ENCODE data around the gene CCDC34. TPM values are rescaled to one million over a fixed set of nuclear protein-coding genes. Genes with fewer than 3 reads are reported as not detected.
"Not testable (repeated sequence)": the region's sequence is repeated elsewhere in the genome, so short reads cannot be mapped to it uniquely, and the experiment has no call there.

CCDC34 gene
- total RNA-seq, 5 donors from 2014 or later (not counting 1 experiment from before 2014, with no cell fraction given): 1.4 to 4.2 (median 2.8) TPM

DNA sequence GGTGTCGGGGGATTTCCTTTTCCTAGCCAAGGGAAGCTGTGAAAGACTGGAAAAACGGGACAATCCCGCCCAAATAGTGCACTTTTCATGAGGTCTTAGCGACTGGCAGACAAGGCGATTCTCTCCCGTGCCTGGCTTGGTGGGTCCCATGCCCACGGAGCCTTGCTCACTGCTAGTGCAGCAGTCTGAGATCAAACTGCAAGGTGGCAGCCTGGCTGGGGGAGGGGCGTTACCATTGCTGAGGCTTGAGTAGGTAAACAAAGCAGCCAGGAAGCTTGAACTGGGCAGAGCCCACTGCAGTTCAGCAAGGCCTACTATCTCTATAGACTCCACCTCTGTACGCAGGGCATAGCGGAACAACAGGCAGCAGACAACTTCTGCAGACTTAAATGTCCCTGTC lies 41.7 kb downstream of the CCDC34 start:
- H3K27me3 ChIP-seq (replicated peaks in 1 of 2; ENCODE audit: control insufficient read depth in 2 of 2, extremely low read depth in 1 of 2, insufficient read depth in 2 of 2, low read length in 1 of 2); DNase-seq; H3K27ac Mint-ChIP-seq; POLR2A ChIA-PET; H3K4me3 Mint-ChIP-seq; H3K27ac ChIP-seq (ENCODE audit: low read length); H3K9me3 Mint-ChIP-seq; CTCF ChIA-PET; H3K9me3 ChIP-seq; H3K27me3 Mint-ChIP-seq; H3K4me1 ChIP-seq (ENCODE audit: control insufficient read depth in 1 of 2, extremely low read depth in 1 of 2, insufficient read depth in 2 of 2, low read length in 2 of 2); H3K36me3 Mint-ChIP-seq; H3K4me3 ChIP-seq (ENCODE audit: control insufficient read depth in 1 of 2, extremely low read depth in 1 of 2, low read length in 1 of 2); H3K36me3 ChIP-seq (ENCODE audit: control insufficient read depth in 2 of 2, extremely low read depth in 1 of 2, insufficient read depth in 1 of 2, low read length in 1 of 2); H3K4me1 Mint-ChIP-seq; ATAC-seq (replicated peaks in 1 of 4): not testable (repeated sequence)
- WGBS (ENCODE audit: insufficient coverage): 86% methylated on average over 9 of the region's 10 CpGs

GRCh38 chr11:27319072-27319471 lies 43.9 kb downstream of the CCDC34 start:
- H3K27ac ChIP-seq (ENCODE audit: low read length): no peak overlapping the region
- Mint-ChIP-seq H3K9me3 (no peaks in the 10 kb centered on the region), H3K27me3 (peaks cover 0 to 2% of the 10 kb centered on the region in 2 donors), H3K27ac (no peak overlapping the region), H3K4me1 (peaks cover 0 to 8% (median 0%) of the 10 kb centered on the region in 3 donors), H3K4me3 (no peak overlapping the region), H3K36me3 (no peaks in the 10 kb centered on the region)
- ATAC-seq (replicated peaks in 1 of 4): no peak
- no peaks in the 10 kb centered on the region for H3K9me3 ChIP-seq
- H3K36me3 ChIP-seq (ENCODE audit: control insufficient read depth in 2 of 2, extremely low read depth in 1 of 2, insufficient read depth in 1 of 2, low read length in 1 of 2): no peaks in the 10 kb centered on the region
- 24% methylated on average over 2 of the region's 2 CpGs for WGBS (ENCODE audit: insufficient coverage)
- CTCF ChIA-PET: no interaction called here
- H3K4me3 ChIP-seq (ENCODE audit: control insufficient read depth in 1 of 2, extremely low read depth in 1 of 2, low read length in 1 of 2): no peak overlapping the region
- DNase-seq: no peak
- H3K27me3 ChIP-seq (replicated peaks in 1 of 2; ENCODE audit: control insufficient read depth in 2 of 2, extremely low read depth in 1 of 2, insufficient read depth in 2 of 2, low read length in 1 of 2): peaks cover 0 to 4% of the 10 kb centered on the region in 2 experiments
- POLR2A ChIA-PET: no interaction called here
- H3K4me1 ChIP-seq (ENCODE audit: control insufficient read depth in 1 of 2, extremely low read depth in 1 of 2, insufficient read depth in 2 of 2, low read length in 2 of 2): no peaks in the 10 kb centered on the region

DNA sequence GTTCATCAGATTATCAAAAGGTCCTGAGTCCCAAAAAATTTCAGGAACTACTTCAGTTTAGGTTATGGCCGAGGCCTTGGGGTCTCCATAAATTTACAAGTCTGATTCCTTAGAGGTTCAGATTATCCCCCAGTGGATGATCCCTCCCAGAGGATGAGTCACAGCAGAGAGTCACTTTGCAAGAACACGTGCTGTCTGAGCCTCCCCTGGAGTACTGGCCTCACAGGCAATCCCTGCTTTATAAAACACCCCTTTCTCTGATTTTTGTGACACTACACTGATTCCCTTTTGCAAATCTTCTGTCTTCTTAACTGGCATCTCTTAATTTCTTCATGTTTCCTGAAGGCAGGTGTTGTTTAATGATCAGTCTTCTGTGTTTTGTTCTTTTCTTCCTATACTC lies 45.3 kb downstream of the CCDC34 start:
- ATAC-seq (replicated peaks in 1 of 4) (no peak), DNase-seq (no peak)
- 94% methylated on average over 2 of the region's 2 CpGs for WGBS (ENCODE audit: insufficient coverage)
- Histone ChIP-seq H3K4me1 (ENCODE audit: control insufficient read depth in 1 of 2, extremely low read depth in 1 of 2, insufficient read depth in 2 of 2, low read length in 2 of 2) (no peaks in the 10 kb centered on the region), H3K4me3 (ENCODE audit: control insufficient read depth in 1 of 2, extremely low read depth in 1 of 2, low read length in 1 of 2) (no peak overlapping the region), H3K27ac (ENCODE audit: low read length) (no peak overlapping the region), H3K27me3 (replicated peaks in 1 of 2; ENCODE audit: control insufficient read depth in 2 of 2, extremely low read depth in 1 of 2, insufficient read depth in 2 of 2, low read length in 1 of 2) (peaks cover 0 to 4% of the 10 kb centered on the region in 2 experiments), H3K36me3 (ENCODE audit: control insufficient read depth in 2 of 2, extremely low read depth in 1 of 2, insufficient read depth in 1 of 2, low read length in 1 of 2) (no peaks in the 10 kb centered on the region), H3K9me3 (no peaks in the 10 kb centered on the region)
- Mint-ChIP-seq H3K9me3 (no peaks in the 10 kb centered on the region), H3K4me1 (peaks cover 0 to 8% (median 0%) of the 10 kb centered on the region in 3 donors), H3K27me3 (peaks cover 0 to 5% of the 10 kb centered on the region in 2 donors), H3K36me3 (no peaks in the 10 kb centered on the region), H3K27ac (no peak overlapping the region), H3K4me3 (no peak overlapping the region)
- CTCF ChIA-PET: no interaction called here
- POLR2A ChIA-PET: no interaction called here

DNA sequence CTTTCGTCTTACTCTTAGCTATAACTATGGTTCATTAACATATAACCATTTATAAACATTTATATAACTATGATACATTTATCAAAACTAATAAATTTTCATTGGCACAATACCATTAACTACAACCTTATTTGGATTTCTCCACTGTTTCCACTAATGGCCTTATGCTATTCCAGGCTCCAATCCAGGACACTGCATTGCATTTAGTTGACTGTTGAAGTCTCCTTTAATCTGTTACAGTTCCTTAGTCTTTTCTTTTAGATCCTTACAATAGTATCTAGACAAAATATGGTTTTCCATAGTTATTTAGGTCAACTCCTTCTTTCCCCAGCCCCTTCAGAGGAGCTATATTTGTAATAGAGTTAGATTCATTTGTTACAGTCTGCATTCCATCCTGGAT lies 47.2 kb downstream of the CCDC34 start:
- peaks cover 0 to 3% of the 10 kb centered on the region in 2 donors for H3K27me3 Mint-ChIP-seq
- no peak overlapping the region for H3K27ac Mint-ChIP-seq
- Histone ChIP-seq H3K36me3 (ENCODE audit: control insufficient read depth in 2 of 2, extremely low read depth in 1 of 2, insufficient read depth in 1 of 2, low read length in 1 of 2) (no peaks in the 10 kb centered on the region), H3K4me3 (ENCODE audit: control insufficient read depth in 1 of 2, extremely low read depth in 1 of 2, low read length in 1 of 2) (no peak overlapping the region), H3K27me3 (replicated peaks in 1 of 2; ENCODE audit: control insufficient read depth in 2 of 2, extremely low read depth in 1 of 2, insufficient read depth in 2 of 2, low read length in 1 of 2) (no peaks in the 10 kb centered on the region), H3K4me1 (ENCODE audit: control insufficient read depth in 1 of 2, extremely low read depth in 1 of 2, insufficient read depth in 2 of 2, low read length in 2 of 2) (no peaks in the 10 kb centered on the region), H3K9me3 (no peaks in the 10 kb centered on the region), H3K27ac (ENCODE audit: low read length) (no peak overlapping the region)
- ChIA-PET POLR2A (no interaction called here), CTCF (no interaction called here)
- H3K36me3 Mint-ChIP-seq: no peaks in the 10 kb centered on the region
- peaks cover 0 to 8% (median 0%) of the 10 kb centered on the region in 3 donors for H3K4me1 Mint-ChIP-seq
- no peaks in the 10 kb centered on the region for H3K9me3 Mint-ChIP-seq
- ATAC-seq (replicated peaks in 1 of 4): no peak
- no peak for DNase-seq
- no peak overlapping the region for H3K4me3 Mint-ChIP-seq
- WGBS (ENCODE audit: insufficient coverage): no CpG with 5 or more reads among the region's 1 CpG

DNA sequence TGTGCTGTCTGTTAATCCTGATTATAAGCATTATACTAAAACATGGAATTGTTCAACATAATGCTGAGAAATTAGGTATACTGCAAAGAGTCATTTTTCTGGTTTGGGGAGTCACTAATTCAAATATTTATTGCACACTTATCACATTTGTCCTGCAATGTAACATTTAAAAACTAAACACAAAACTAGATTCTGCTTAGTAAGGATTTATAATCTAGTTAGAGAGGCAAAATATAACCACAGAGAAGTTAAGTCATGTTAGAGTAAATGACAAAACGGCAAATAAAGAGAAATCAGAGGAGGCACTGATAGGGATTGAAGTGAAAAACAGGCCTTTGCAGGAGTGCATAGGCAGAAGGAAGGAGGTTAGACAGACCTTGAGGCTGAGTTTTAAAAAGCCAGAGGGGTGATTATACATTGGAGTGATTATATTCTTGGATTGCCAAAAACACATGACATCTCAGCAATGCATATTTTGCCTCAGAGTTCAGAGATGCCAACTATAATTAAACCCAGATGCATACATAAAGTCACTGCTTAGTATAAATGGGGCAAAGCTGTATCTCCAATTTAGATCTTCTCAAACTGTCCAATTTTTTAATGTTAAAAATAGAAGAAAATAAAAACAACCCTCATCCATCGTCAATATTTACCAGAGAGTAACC lies 49.7 kb downstream of the CCDC34 start:
- 100% methylated on average over 1 of the region's 2 CpGs for whole genome bisulfite sequencing (ENCODE audit: insufficient coverage)
- no peak overlapping the region for H3K4me3 ChIP-seq (ENCODE audit: control insufficient read depth in 1 of 2, extremely low read depth in 1 of 2, low read length in 1 of 2)
- Mint-ChIP-seq H3K27ac (no peak overlapping the region), H3K4me1 (no peaks in the 10 kb centered on the region), H3K9me3 (no peaks in the 10 kb centered on the region), H3K4me3 (no peak overlapping the region), H3K27me3 (peaks cover 0 to 3% of the 10 kb centered on the region in 2 donors), H3K36me3 (no peaks in the 10 kb centered on the region)
- H3K9me3 ChIP-seq: no peaks in the 10 kb centered on the region
- ChIA-PET CTCF (no interaction called here), POLR2A (no interaction called here)
- no peaks in the 10 kb centered on the region for H3K4me1 ChIP-seq (ENCODE audit: control insufficient read depth in 1 of 2, extremely low read depth in 1 of 2, insufficient read depth in 2 of 2, low read length in 2 of 2)
- H3K27ac ChIP-seq (ENCODE audit: low read length): no peak overlapping the region
- DNase-seq: no peak
- no peaks in the 10 kb centered on the region for H3K27me3 ChIP-seq (replicated peaks in 1 of 2; ENCODE audit: control insufficient read depth in 2 of 2, extremely low read depth in 1 of 2, insufficient read depth in 2 of 2, low read length in 1 of 2)
- ATAC-seq (replicated peaks in 1 of 4): no peak
- no peaks in the 10 kb centered on the region for H3K36me3 ChIP-seq (ENCODE audit: control insufficient read depth in 2 of 2, extremely low read depth in 1 of 2, insufficient read depth in 1 of 2, low read length in 1 of 2)

GRCh38 chr11:27312110-27312509 lies 50.9 kb downstream of the CCDC34 start:
- Mint-ChIP-seq H3K4me3 (no peak overlapping the region), H3K36me3 (no peaks in the 10 kb centered on the region), H3K9me3 (no peaks in the 10 kb centered on the region), H3K4me1 (no peaks in the 10 kb centered on the region), H3K27ac (no peak overlapping the region), H3K27me3 (peaks cover 0 to 3% of the 10 kb centered on the region in 2 donors)
- no peaks in the 10 kb centered on the region for H3K27me3 ChIP-seq (replicated peaks in 1 of 2; ENCODE audit: control insufficient read depth in 2 of 2, extremely low read depth in 1 of 2, insufficient read depth in 2 of 2, low read length in 1 of 2)
- POLR2A ChIA-PET: no interaction called here
- H3K27ac ChIP-seq (ENCODE audit: low read length): no peak overlapping the region
- no peaks in the 10 kb centered on the region for H3K9me3 ChIP-seq
- no peaks in the 10 kb centered on the region for H3K36me3 ChIP-seq (ENCODE audit: control insufficient read depth in 2 of 2, extremely low read depth in 1 of 2, insufficient read depth in 1 of 2, low read length in 1 of 2)
- H3K4me1 ChIP-seq (ENCODE audit: control insufficient read depth in 1 of 2, extremely low read depth in 1 of 2, insufficient read depth in 2 of 2, low read length in 2 of 2): no peaks in the 10 kb centered on the region
- WGBS (ENCODE audit: insufficient coverage): no CpG with 5 or more reads among the region's 2 CpGs
- DNase-seq (no peak), ATAC-seq (replicated peaks in 1 of 4) (no peak)
- CTCF ChIA-PET: no interaction called here
- no peak overlapping the region for H3K4me3 ChIP-seq (ENCODE audit: control insufficient read depth in 1 of 2, extremely low read depth in 1 of 2, low read length in 1 of 2)

GRCh38 chr11:27310707-27311106 lies 52.3 kb downstream of the CCDC34 start:
- peaks cover 5 to 7% of the 10 kb centered on the region in 2 donors for H3K27me3 Mint-ChIP-seq
- Histone ChIP-seq H3K27ac (ENCODE audit: low read length) (no peak overlapping the region), H3K4me3 (ENCODE audit: control insufficient read depth in 1 of 2, extremely low read depth in 1 of 2, low read length in 1 of 2) (no peak overlapping the region), H3K9me3 (no peaks in the 10 kb centered on the region), H3K27me3 (replicated peaks in 1 of 2; ENCODE audit: control insufficient read depth in 2 of 2, extremely low read depth in 1 of 2, insufficient read depth in 2 of 2, low read length in 1 of 2) (peaks cover 0 to 2% of the 10 kb centered on the region in 2 experiments), H3K36me3 (ENCODE audit: control insufficient read depth in 2 of 2, extremely low read depth in 1 of 2, insufficient read depth in 1 of 2, low read length in 1 of 2) (no peaks in the 10 kb centered on the region), H3K4me1 (ENCODE audit: control insufficient read depth in 1 of 2, extremely low read depth in 1 of 2, insufficient read depth in 2 of 2, low read length in 2 of 2) (no peaks in the 10 kb centered on the region)
- H3K9me3 Mint-ChIP-seq: no peaks in the 10 kb centered on the region
- ATAC-seq (replicated peaks in 1 of 4): no peak
- H3K36me3 Mint-ChIP-seq: no peaks in the 10 kb centered on the region
- H3K27ac Mint-ChIP-seq: no peak overlapping the region
- DNase-seq: no peak
- POLR2A ChIA-PET: no interaction called here
- no peaks in the 10 kb centered on the region for H3K4me1 Mint-ChIP-seq
- no peak overlapping the region for H3K4me3 Mint-ChIP-seq
- CTCF ChIA-PET: no interaction called here
